Ramos (cell line): ENCODE measurements around the gene AGBL4.

Experiments
- in situ Hi-C: fragments of 300-500 bp; cut with MboI; formaldehyde crosslinking; loops from one replicate; pipeline ENCODE4 v1.14.3; 2022; ENCODE audit warnings: low sequenced_read_pairs; ENCODE audit not compliant: unreplicated experiment

Gene AGBL4

DNA sequence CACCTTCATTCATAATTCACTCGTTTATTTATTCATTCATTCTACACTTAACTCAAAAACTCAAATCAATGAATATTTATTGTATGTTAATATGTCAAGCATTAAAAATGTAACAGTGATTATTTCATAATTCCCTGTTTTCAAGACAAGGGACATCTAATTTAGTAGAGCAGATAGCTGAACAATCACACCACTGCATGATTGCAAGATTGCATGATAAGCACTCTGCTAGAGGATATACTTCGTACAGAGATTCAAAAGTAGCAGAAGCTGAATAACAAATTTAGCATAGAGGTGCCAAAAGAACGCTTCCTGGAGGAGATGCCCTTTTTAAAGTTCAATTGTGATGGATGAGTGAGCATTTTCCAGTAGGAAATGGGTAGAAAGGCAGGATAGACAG lies 1056.4 kb downstream of the AGBL4 start:
- in situ Hi-C loops, result no loop called here

DNA sequence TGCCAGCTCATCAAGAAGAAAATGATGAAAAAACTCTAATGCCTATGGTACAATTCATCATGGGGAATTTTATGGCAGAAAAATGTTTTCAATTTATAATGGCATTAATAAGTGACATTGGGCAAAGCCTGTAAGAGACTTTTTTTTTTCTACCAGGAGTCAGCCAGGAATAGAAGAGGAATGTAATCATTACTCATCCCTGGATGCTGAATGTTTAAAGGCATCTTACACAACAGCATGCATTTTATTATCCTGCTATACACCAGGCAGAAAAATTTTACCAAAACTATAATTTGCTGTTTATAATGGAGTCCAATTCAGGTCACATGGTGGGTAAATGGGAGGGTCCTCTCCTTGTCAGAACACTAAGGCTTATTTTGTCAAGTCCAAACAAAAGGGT lies 1057.2 kb downstream of the AGBL4 start:
- in situ Hi-C loops, result no loop called here

DNA sequence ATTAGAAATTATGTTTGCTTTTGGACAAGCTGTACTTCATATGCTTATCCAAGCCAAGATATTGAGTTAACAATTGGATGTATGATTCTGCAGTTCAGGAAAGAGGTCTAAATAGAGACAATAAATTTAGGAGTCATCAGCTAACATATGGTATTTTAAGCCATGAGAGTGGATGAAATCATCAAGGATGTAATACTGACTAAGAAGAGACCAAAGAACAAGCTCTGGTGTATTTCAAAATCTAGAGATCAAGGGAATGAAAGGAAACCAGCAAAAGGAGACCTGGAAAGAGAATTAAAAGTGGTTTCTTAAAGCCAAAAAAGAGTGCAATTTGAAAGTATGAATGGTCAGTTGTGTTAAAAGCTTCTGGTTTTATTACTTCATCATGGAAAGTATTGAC lies 1063.4 kb downstream of the AGBL4 start:
- in situ Hi-C loops, result no loop called here

DNA sequence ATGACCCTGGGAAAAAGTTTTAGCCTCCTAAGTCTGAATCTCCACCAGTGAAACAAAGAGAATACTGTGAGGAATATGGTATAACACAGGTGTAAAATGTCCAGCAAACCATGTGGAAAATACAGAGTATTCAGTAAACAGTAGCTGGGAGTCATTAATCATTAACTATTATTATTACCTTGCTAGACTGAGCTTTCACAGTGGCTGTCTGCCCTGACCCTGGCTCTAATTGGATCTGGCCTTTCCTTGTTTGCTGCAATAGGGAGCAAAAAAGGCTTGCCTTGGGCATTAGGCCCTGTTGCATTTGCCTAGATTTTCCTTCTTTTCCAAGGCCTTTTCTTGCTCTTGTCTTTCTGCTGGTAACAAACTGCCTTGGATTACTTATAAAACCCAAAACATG lies 1068.0 kb downstream of the AGBL4 start:
- in situ Hi-C loops, result no loop called here

DNA sequence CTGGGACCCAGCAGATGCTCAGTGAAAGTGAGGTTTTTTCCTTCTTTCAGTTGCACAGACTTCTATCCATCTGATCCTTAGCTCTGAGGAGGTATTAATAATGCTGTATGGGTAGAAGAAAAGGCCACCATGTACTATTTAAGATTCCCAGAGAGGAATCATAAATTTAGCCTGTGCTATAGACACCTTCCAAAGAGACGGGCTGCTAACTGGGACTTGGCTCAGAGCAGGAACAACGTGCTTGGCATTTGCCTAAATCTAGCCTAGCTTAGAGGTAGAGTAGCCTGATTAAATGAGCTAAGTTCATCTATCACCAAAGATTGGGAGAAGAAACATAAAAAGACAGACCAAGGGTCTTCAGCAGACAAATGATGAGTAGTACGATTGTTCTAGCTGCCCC lies 1070.1 kb downstream of the AGBL4 start:
- in situ Hi-C loops, result no loop called here

DNA sequence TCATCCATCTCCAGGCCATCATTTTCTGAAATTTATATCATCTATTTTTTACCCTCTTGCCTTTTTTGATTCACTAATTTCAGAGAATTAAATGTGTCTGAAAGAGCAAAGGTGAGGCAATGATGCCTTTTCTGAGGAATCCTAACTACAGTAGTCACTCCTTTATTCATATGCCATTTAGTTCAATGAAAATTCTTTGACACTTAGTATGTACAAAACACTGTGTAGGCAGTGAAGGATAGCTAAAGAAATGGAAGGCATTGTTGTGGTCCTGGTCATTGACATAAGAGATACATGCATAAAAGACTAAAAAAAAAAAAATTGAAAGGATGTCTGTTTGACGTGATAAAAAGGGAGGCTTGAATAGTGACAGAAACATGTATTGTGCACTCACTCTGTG lies 1075.2 kb downstream of the AGBL4 start:
- in situ Hi-C loops, result no loop called here

DNA sequence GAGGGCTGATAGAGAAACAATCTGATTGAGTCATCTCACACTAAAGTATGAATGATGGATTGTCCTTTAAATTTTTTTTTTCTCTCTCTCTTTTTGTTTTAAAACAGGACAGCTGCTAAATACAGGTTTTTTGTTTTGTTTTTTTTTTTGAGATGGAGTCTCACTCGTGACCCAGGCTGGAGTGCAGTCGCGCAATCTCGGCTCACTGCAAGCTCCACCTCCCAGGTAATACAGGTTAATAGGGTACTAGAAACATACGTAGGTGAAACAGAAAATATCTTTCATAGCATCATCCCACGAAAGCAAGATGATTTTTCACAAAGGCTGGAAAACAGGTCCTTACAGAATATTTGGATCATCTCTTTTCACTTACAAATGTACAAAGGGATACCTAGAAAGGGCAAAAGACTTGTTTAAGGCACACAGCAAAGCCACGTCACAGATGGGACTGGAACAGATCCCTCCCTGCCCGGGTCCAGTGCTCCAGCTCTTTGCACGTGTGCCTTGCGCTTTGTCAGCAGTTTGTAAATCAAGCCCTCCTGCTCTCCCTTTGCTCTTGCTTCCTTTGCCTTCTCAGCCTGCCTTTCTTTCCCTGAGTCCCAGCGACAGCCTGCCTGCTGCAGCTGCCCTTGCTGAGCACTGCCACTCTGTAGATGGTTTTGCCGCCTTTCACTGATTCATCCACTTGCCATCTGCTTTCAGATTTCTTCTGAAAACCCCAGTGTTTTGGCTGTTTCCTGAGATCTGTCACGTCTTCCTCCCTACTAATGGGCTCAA lies 1075.8 kb downstream of the AGBL4 start:
- in situ Hi-C loops, result no loop called here

DNA sequence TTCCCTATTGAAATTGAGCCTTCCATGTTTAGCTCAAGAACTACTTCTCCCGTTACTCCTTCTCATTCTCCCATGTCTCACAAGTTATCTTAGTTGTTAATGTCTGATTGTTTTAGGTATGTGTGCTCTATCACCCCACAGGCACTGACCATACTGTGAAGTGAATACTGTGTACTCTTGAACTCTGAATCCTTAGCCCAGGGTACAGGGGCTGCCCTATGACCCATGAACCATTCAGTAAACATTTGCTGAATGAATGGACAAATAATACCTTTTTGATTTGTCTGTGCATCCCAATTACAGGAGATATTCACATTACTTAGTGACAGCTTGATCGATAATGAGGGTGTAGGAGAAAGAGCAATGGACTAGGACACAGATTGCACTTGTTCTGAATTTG lies 1077.7 kb downstream of the AGBL4 start:
- in situ Hi-C loops, result no loop called here

DNA sequence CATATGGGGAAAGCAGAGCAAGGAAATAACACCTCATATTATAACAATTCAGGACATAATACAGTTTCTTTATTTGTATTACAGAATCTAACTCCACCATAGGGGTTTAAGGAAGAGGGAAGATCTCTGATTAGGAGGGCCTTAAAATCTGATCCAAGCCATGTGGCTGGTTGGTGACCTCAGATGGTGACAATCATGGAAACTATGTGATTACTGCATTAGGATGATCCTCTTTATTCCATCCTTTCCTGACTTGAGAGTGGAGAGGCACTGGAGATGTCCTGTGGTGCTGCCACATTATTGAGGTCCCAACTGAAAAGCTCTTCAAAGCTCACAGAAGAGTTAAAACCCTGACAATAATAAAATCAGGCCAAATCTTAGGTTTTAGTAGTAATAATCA lies 1078.9 kb downstream of the AGBL4 start:
- in situ Hi-C loops, result no loop called here

DNA sequence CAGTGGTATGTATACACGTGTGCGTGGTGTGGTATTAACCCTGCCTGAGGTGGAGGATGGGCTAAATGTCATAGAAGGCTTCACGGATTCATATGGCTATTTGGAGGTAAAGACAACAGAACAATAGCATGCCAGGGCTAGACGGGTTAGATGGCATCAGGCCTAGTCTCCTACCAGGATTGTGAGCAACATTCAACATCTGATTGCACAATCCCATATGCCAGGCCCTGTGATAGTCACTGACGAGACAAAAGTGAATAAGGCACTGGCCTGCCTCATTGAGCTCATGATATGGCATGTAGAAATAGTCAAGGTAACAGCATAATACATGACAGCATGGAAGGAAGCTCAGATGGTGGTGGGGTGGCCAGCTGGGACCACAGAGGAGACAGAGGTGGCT lies 1079.9 kb downstream of the AGBL4 start:
- in situ Hi-C loops, result no loop called here

DNA sequence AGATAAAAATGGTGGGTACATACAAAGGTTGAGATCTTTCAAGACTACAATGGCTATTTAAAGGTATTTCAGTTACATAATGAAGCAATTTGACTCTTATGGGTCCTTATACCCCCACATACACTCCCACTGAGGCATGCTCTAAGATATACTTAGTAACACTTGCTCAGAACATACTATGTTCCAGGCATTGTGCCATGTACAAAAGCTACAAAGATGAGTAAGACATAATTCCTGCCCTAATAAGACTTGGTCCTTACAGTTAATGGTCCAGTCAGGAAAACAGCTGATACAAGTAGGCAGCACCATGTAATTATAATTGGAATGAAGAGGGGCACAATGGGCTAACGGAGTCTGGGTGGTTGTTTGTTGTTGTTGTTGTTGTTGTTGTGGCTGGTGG lies 1080.4 kb downstream of the AGBL4 start:
- in situ Hi-C loops, result no loop called here

DNA sequence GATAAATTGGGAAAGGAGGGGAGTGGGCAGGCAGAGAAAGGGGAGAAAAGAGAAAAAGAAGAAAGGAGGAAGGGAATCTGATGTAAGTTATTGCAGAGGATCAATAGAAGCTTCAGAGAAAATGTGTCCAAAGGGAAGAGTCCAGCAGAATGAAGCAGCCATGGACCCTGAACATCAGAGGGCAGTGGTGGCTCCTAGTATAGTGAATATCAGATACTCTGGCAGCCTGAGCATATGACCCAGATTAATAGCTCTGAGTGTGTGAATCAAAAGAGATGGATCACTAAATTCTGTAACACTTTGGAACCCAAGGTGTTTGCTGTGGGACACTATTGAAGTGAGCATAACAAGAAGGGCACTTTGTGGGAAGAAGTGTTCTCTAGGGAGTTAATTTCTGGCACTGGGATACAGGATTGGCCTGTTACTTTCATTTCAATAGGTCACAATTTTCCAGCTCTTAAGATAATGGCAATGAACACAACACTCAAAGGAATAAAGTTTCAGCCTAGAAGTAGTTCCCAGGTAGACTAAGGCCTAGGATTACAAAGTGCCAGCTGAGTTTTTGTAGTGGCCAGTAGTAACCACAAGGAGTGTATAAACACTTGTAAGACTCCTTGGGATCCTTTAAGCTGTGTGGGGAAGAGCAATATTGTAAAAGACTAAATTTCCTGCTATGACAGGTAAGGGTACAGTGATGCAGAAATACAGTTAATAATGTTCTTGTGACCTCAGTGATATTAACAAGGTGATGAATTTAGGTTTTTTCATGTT lies 1082.6 kb downstream of the AGBL4 start:
- in situ Hi-C loops, result no loop called here

DNA sequence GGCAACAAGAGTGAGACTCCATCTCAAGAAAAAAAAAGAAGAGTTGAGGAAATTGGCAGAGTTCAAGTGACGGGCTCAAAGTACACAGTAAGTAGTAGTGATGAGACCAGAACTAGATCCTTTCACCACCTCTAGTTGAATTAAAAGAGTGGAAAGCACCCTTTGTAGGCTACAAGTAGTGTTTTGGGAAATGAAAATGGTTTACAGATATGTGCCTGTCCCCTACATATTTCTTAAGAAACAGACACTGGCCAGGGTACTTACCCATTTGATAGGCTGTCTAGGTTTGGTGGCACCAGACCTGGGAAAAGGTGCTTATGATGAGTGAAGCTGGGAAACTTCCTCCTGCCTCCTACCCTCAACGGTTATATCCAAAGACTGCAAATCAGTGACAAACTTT lies 1083.4 kb downstream of the AGBL4 start:
- in situ Hi-C loops, result no loop called here

DNA sequence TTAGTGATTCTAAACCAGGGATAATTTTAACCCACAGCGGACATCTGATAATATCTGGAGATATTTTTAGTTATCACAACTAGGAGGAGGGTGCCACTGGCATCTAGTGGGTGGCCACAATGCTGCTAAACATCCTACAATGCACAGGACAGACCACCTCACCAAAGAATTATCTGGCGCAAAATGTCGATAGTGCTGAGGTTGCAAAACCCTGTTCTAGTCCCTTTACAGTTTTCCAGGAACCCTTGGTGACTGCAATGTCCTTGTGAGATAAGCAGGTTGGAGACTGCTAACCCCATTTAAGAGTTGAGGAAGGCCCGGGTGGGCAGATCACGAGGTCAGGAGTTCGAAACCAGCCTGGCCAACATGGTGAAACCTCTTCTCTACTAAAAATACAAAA lies 1083.9 kb downstream of the AGBL4 start:
- in situ Hi-C loops, result no loop called here

DNA sequence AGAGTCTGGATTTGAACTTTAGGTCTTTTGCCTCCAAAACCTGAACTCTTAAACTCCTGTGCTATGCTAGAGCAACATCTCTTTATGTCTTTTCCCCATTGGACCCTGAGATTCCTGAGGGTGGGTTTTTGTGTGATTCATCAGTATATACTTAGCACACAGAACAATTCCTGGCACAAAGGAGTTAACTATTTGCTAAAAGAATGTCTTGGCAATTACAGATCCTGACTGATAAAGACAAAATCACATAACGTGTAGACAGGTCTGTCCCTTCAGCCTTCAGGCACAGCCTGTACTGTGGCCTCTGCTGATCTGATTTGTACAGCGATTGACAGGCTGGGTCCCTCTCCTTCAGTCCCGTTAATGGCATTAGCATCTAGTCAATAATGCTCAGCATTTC lies 1084.7 kb downstream of the AGBL4 start:
- in situ Hi-C loops, result no loop called here

DNA sequence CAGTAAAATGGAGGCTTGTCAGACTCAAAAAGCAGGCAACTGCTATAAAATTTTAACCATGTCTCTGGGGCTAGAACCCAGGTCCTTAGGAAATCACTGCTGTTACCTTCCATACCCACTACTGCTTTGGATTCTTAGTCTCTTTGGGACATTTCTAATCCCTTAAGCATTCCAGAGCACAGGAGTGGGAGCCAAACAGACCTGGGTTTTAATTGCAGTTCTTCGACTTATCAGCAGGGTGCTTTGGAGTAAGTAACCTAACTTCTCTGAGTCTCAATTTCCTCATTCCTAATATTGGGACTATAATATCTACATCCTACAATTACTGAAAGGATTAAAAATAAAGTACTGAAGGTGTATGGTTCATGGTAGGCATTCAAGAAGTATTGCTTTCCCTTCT lies 1086.0 kb downstream of the AGBL4 start:
- in situ Hi-C loops, result no loop called here

DNA sequence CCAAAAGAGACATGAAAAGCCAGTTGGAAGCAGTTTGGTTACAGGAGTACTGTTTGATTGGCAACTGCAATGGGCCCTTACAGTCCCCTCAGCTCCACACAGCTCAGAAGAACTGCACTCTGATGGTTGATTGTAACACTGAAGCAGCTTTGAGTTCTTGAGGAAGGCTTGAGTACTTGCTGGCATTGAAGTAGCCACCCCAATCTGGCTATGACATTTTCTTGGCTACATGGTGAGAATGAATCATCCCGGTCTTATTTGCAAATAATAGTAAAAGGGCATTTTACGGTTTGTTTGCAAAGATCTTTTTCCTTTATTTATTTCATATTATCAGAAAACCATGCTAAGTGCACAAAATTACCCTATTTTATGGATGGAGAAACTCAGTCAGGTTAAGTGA lies 1087.3 kb downstream of the AGBL4 start:
- in situ Hi-C loops, result no loop called here

DNA sequence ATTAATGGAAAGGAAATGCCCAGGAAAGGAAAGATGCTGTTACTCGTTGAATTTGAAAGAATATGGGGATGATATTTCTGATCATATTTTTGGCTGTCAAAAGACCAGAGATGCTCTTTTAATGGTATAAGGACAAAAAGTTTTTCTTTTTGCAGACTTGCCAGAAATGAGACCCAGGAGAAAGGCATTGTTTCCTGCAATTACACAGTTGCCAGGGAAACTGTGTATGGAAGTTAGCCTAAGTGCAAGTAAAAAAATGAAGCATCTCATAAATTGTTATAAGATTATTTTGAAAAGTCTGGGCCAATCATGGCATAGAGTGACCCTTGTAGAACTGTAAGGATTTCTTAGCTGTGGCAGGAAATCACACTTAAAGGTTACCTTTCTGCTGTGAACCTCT lies 1091.4 kb downstream of the AGBL4 start:
- in situ Hi-C loops, result no loop called here

DNA sequence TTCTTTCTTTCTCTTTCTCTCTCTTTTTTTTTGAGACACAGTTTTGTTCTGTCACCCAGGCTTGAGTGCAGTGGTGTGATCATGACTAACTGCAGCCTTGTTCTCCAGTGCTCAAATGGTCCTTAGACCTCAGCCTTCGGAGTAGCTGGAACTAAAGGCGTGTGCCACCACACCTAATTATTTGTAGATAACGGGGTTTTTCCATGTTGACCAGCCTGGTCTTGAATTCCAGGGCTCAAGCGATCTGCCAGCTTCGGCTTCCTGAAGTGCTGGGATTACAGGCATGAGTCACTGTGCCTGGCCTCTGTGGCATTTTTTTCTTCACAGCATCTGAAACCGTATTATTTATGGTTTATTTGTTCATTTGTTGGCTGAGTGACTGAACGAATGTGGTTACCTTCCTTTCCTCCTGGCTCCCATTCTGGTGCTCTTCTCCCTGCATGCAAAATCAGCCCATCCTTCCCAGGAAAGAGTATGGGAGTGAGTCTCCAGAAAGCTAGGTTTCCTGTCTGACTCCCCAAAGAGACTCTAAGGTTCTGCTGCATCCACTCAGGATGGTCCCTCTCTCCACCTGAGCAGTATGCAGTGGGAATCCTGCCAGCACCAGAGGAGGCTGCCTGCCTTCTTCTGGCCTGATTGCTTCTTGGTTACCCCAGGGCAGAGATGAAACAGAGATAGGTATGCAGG lies 1092.1 kb downstream of the AGBL4 start:
- in situ Hi-C loops, result no loop called here

DNA sequence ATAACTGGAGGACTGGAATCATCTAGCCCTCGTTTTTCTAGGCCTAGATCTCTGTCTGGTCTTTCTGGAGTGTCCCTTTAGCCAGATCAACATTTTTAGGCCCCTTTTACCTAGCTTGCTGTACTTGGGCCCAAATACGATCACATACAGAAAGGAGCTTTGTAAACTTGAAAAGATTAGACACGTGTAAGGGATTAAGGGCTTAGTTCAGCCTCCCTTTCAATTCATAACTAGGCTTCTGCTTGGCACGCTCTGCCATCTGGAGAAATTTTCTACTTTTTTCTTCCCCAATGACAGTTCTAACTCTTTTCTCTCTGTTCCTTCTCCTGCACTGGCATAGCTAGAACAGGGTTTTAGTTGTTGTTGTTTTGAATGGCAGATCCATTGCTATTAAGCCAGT lies 1093.7 kb downstream of the AGBL4 start:
- in situ Hi-C loops, result no loop called here

DNA sequence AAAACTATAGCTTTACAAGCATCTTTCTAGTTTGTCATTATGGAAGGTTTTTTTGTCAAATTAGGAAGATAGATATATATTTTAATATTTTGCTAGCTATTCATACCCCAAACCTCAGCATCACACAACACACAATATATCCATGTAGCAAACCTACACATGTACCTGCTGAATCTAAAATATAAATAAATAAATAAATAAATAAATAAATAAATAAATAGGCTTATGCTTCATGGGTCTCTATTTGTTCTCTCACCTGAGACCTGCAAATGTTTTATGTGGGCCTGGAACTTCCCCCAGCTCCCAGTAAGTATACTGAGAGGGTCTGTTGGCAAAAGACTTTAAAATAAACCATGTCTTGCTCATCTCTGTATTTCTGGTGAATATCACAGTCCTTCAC lies 1099.7 kb downstream of the AGBL4 start:
- in situ Hi-C loops, result no loop called here
